Adipose tissue (tissue), 3 donors: ENCODE data around the gene SHCBP1. TPM values are rescaled to one million over a fixed set of nuclear protein-coding genes. Genes with fewer than 3 reads are reported as not detected.
"Not testable (repeated sequence)": the region's sequence is repeated elsewhere in the genome, so short reads cannot be mapped to it uniquely, and the experiment has no call there.

Source experiments
- H3K27ac ChIP-seq: one replicate; pipeline ENCODE4 v1.5.1; 2013; ENCODE audit warnings: low read depth, low read length
- WGBS, 3 donors: extraction: QIAGEN DNeasy Blood & Tissue Kit; methylation state at CpG; one replicate each; pipeline ENCODE4 v1.1.7; 2013; 5-methylcytosine and 5-hydroxymethylcytosine counted together
- polyA plus RNA-seq, 3 donors: library from polyadenylated mRNA; stranded (reverse); fragments of 200-250 nt; gene quantifications; one replicate each; pipeline ENCODE4 v1.2.3, GENCODE V29; 2013
- donor health status: healthy with polysubstance abuse.
- donor health status: Bipolar disorder and iron deficiency.
- donor health status: healthy.

The SHCBP1 gene
- polyA plus RNA-seq, 3 donors, result 0.23 to 0.67 (median 0.27) TPM

- WGBS, 3 donors, result 54 to 67% (median 66%) methylated on average over 3 of the region's 3 CpGs
- H3K27ac ChIP-seq, result no peak overlapping the region
These were observed 65.2 kb downstream of the SHCBP1 start for GRCh38 chr16:46555951-46556350.

- WGBS, 3 donors, result 17 to 19% (median 19%) methylated on average over 14 of the region's 14 CpGs
- H3K27ac ChIP-seq, result not testable (repeated sequence)
These were observed 66.7 kb downstream of the SHCBP1 start for GRCh38 chr16:46554435-46554834.

- 48 to 68% (median 64%) methylated on average over 3 of the region's 3 CpGs for WGBS, 3 donors
- no peak overlapping the region for H3K27ac ChIP-seq
These were observed 71.7 kb downstream of the SHCBP1 start for GRCh38 chr16:46549477-46549876.

Other genes with a start within 250 kb of the SHCBP1 start
- gene VPS35, start 67.8 kb upstream of the SHCBP1 start, polyA plus RNA-seq, result 10 to 100 TPM; 20.1 to 45.5 (median 34.5) TPM
- under 1 TPM; 0.41 to 0.67 (median 0.46) TPM for gene ORC6, start 68.3 kb upstream of the SHCBP1 start, polyA plus RNA-seq
- under 1 TPM; 0.01 to 0.22 (median 0.03) TPM for gene MYLK3, start 127.0 kb upstream of the SHCBP1 start, polyA plus RNA-seq
- 1 to 10 TPM; 1.8 to 5.3 (median 2.9) TPM for gene C16orf87, start 209.8 kb upstream of the SHCBP1 start, polyA plus RNA-seq